Loucy (cell line): ENCODE results near the gene ENTHD1.
"Not testable (repeated sequence)": the region's sequence is repeated elsewhere in the genome, so short reads cannot be mapped to it uniquely, and the experiment has no call there.

Experiments used
- H2AFZ ChIP-seq: fragments of 200-600 bp; sonication (generic); 2 replicates; pipeline ENCODE4 v1.6.0; 2016; ENCODE audit warnings: antibody characterized with exemption, mild to moderate bottlenecking, low read length, moderate library complexity
- H3F3A ChIP-seq: fragments of 200-600 bp; 2 replicates; pipeline ENCODE4 v1.6.0; 2016; ENCODE audit warnings: antibody characterized with exemption, low read depth, mild to moderate bottlenecking
- H3K27me3 ChIP-seq: fragments of 200-600 bp; sonication (generic); 2 replicates; pipeline ENCODE4 v1.6.1; 2014; ENCODE audit warnings: low read length, mild to moderate bottlenecking; ENCODE audit not compliant: insufficient read depth, poor library complexity, severe bottlenecking
- H3K36me3 ChIP-seq: fragments of 200-600 bp; sonication (generic); 2 replicates; pipeline ENCODE4 v1.6.1; 2016; ENCODE audit warnings: low read length; ENCODE audit not compliant: insufficient read depth
- H3K4me1 ChIP-seq: fragments of 200-600 bp; sonication (generic); 2 replicates; pipeline ENCODE4 v1.5.1; 2014; ENCODE audit warnings: low read length, mild to moderate bottlenecking; ENCODE audit not compliant: insufficient read depth, poor library complexity, severe bottlenecking
- H3K4me2 ChIP-seq: fragments of 200-600 bp; sonication (generic); 2 replicates; pipeline ENCODE4 v1.6.0; 2014; ENCODE audit warnings: antibody characterized with exemption, low read length, low read depth, mild to moderate bottlenecking; ENCODE audit not compliant: poor library complexity, severe bottlenecking
- H3K4me3 ChIP-seq: fragments of 200-600 bp; sonication (generic); 2 replicates; pipeline ENCODE4 v1.5.1; 2014; ENCODE audit warnings: low read length, mild to moderate bottlenecking, mixed read lengths; ENCODE audit not compliant: poor library complexity, severe bottlenecking
- H3K79me2 ChIP-seq: fragments of 200-600 bp; sonication (generic); 2 replicates; pipeline ENCODE4 v1.6.1; 2014; ENCODE audit warnings: low read length; ENCODE audit not compliant: insufficient read depth
- H3K9ac ChIP-seq: fragments of 200-600 bp; sonication (generic); 2 replicates; pipeline ENCODE4 v1.6.0; 2014; ENCODE audit warnings: mild to moderate bottlenecking, low read depth, low read length, moderate library complexity; ENCODE audit not compliant: poor library complexity, severe bottlenecking
- H3K9me2 ChIP-seq: fragments of 200-600 bp; sonication (generic); replicated peaks from 2 replicates; pipeline ENCODE4 v1.6.1; 2016; ENCODE audit warnings: low read depth, low read length, mixed read lengths
- H3K9me3 ChIP-seq: fragments of 200-600 bp; sonication (generic); 2 replicates; pipeline ENCODE4 v1.6.1; 2014; ENCODE audit warnings: mild to moderate bottlenecking, antibody characterized with exemption, low read length, low read depth; ENCODE audit not compliant: insufficient read depth
- H4K20me1 ChIP-seq: fragments of 200-600 bp; sonication (generic); 2 replicates; pipeline ENCODE4 v1.6.0; 2014; ENCODE audit warnings: antibody characterized with exemption, low read length, mild to moderate bottlenecking; ENCODE audit not compliant: insufficient read depth, poor library complexity, severe bottlenecking
- EZH2phosphoT487 ChIP-seq: fragments of 200-600 bp; IDR thresholded peaks from 2 replicates; pipeline ENCODE4 v1.6.1; 2018; ENCODE audit warnings: antibody characterized with exemption, mild to moderate bottlenecking, moderate library complexity, borderline replicate concordance
- TF ChIP-seq, protein P1 (sequence below): fragments of 200-600 bp; sonication (generic); conservative IDR thresholded peaks from 2 replicates; pipeline ENCODE4 v1.5.1; 2014; ENCODE audit warnings: mild to moderate bottlenecking, antibody characterized with exemption, low read length

ENTHD1 gene

DNA sequence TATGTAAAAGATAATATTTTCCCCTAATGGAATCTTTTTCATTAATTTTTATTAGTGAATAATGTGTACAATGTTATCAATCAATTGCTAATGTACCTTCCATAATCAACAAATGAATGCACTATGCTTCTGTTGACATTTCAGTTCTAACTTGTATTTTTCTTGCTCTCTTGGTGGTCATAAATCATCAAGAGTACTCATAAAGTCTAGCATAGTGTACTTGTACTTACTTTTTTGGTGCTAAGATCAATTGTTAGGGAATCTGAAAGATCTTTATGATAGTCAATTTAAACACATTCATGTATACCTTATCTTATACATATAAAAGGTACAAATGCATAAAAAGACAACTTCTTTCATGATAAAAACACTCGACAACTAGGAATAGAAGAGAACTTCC is 10.5 kb downstream of the ENTHD1 start:
- H3K9me3 ChIP-seq, result no peaks in the 10 kb centered on the region
- H3K9me2 ChIP-seq, result no peaks in the 10 kb centered on the region
- no peaks in the 10 kb centered on the region for H3K79me2 ChIP-seq
- H3F3A ChIP-seq, result no peaks in the 10 kb centered on the region
- no peaks in the 10 kb centered on the region for H3K36me3 ChIP-seq
- H3K4me3 ChIP-seq, result no peak overlapping the region
- H2AFZ ChIP-seq, result no peak overlapping the region
- H4K20me1 ChIP-seq, result no peaks in the 10 kb centered on the region
- H3K9ac ChIP-seq, result no peak overlapping the region
- H3K27me3 ChIP-seq, result no peaks in the 10 kb centered on the region
- no peak for TF ChIP-seq EZH2phosphoT487
- TF ChIP-seq, protein P1, sequence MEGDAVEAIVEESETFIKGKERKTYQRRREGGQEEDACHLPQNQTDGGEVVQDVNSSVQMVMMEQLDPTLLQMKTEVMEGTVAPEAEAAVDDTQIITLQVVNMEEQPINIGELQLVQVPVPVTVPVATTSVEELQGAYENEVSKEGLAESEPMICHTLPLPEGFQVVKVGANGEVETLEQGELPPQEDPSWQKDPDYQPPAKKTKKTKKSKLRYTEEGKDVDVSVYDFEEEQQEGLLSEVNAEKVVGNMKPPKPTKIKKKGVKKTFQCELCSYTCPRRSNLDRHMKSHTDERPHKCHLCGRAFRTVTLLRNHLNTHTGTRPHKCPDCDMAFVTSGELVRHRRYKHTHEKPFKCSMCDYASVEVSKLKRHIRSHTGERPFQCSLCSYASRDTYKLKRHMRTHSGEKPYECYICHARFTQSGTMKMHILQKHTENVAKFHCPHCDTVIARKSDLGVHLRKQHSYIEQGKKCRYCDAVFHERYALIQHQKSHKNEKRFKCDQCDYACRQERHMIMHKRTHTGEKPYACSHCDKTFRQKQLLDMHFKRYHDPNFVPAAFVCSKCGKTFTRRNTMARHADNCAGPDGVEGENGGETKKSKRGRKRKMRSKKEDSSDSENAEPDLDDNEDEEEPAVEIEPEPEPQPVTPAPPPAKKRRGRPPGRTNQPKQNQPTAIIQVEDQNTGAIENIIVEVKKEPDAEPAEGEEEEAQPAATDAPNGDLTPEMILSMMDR, result no peak
- H3K4me2 ChIP-seq, result no peak overlapping the region
- no peaks in the 10 kb centered on the region for H3K4me1 ChIP-seq

DNA sequence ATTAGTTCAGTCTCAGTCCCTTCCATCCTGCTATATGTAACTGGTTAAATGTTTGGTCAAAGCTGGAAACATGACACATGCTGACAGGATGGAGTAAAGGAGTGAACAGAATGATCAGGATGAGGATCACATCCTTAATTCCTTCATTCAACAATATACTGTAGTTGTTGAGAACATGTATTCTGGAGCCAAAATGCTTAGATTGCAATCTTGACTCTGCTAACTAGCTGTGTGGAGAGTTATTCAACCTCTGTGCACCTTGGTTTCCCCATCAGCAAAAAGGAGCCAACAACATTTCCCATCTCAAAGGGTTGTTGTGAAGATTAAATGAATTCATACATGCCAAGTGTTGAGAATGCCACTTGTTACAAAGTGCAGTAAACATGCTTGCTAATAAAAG is 12.8 kb downstream of the ENTHD1 start:
- no peak overlapping the region for H3K9ac ChIP-seq
- H3K9me3 ChIP-seq, result no peaks in the 10 kb centered on the region
- no peaks in the 10 kb centered on the region for H3K27me3 ChIP-seq
- no peaks in the 10 kb centered on the region for H3K79me2 ChIP-seq
- no peak overlapping the region for H2AFZ ChIP-seq
- no peak for TF ChIP-seq EZH2phosphoT487
- H3K9me2 ChIP-seq, result no peaks in the 10 kb centered on the region
- no peaks in the 10 kb centered on the region for H3F3A ChIP-seq
- H3K36me3 ChIP-seq, result no peaks in the 10 kb centered on the region
- H3K4me3 ChIP-seq, result no peak overlapping the region
- no peaks in the 10 kb centered on the region for H3K4me1 ChIP-seq
- H3K4me2 ChIP-seq, result no peak overlapping the region
- H4K20me1 ChIP-seq, result no peaks in the 10 kb centered on the region

DNA sequence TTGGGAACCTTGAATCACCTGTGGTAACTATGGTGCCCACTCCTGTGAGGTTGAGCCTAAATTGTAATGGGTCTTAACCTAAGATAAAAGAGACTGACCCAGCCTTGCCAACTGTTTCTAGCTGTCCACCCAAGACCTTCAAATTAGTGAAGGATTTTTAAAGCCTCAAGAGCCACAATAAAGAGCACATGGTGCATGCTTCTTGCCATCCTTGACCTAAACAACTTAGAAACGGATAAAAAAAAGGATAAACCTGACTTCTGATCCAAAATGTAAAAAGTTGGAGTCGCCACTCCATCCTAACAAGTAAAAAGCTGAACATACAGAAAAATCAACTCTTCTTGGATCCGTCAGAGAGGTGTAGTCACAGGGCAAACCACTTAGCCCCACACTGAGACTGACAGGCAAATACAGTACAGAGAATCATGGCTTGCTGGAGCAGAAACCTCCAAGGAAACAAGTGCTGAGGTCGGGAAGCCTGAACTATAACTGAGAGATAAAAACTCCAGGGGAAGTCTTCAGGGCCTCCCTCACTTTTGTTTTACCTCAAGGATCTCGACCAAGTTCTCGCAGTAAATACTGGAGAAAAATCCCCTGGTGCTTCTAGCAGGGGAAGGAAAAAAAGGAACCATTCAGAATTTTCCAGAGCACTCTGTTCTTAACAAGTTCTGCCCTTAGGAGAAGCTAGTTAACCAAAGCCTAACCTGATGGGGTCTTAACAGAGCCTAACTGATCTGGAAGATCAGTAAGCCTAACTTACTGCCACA is 16.3 kb downstream of the ENTHD1 start:
- Histone ChIP-seq H3K9me3 (no peaks in the 10 kb centered on the region), H3K9me2 (no peaks in the 10 kb centered on the region), H4K20me1 (no peaks in the 10 kb centered on the region), H3K79me2 (no peaks in the 10 kb centered on the region), H2AFZ (no peak overlapping the region), H3K4me2 (no peak overlapping the region), H3K4me1 (no peaks in the 10 kb centered on the region), H3K9ac (no peak overlapping the region), H3K36me3 (no peaks in the 10 kb centered on the region), H3K27me3 (no peaks in the 10 kb centered on the region), H3K4me3 (no peak overlapping the region), H3F3A (no peaks in the 10 kb centered on the region)
- TF ChIP-seq, protein P1, result no peak
- no peak for TF ChIP-seq EZH2phosphoT487

DNA sequence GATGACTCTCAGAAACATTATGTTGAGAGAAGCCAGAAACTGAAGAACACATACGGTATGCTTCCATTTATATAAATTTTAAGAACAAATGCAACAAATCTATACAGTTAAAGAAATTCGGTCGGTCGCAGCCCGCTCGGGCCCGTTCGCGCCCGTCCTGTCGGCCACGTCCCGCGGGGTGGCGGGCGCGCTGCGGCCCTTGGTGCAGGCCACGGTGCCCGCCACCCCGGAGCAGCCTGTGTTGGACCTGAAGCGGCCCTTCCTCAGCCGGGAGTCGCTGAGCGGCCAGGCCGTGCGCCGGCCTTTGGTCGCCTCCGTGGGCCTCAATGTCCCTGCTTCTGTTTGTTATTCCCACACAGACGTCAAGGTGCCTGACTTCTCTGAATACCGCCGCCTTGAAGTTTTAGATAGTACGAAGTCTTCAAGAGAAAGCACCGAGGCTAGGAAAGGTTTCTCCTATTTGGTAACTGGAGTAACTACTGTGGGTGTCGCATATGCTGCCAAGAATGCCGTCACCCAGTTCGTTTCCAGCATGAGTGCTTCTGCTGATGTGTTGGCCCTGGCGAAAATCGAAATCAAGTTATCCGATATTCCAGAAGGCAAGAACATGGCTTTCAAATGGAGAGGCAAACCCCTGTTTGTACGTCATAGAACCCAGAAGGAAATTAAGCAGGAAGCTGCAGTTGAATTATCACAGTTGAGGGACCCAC is 18.2 kb downstream of the ENTHD1 start:
- H3K4me3 ChIP-seq, H3K79me2 ChIP-seq, H3K4me2 ChIP-seq, H3K4me1 ChIP-seq, H3K36me3 ChIP-seq, H3K27me3 ChIP-seq, H3K9ac ChIP-seq, H4K20me1 ChIP-seq, H3K9me2 ChIP-seq, H3K9me3 ChIP-seq, H3F3A ChIP-seq, H2AFZ ChIP-seq: not testable (repeated sequence)
